ENCODE data around the gene FAM241B. TPM values are rescaled to one million over a fixed set of nuclear protein-coding genes. Genes with fewer than 3 reads are reported as not detected.

FAM241B gene
- total RNA-seq, 1 experiment from 2014 or later: 13.7 TPM

DNA sequence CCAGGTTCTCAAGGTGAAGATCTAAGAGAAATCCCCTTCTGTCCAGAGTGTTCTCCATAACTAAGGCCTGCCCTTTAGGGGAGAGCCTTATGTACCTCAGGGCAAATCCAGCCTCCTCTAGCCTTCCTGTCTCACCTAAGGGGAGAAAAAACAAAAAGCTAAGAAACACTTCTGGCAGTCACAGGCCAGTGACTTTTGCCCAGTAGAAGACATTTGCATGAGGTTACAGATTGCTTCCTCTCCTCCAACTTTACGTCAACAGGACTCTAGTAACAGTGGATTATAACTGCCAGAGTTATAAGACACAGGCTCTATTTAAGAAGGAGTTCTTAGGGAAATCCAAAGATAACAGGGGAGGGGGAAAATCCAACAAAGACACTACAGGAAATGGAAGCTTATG is 15.9 kb upstream of the FAM241B start:
- Mint-ChIP-seq H3K27me3 (ENCODE audit: low read depth) (peaks cover 28% of the 10 kb centered on the region), H3K27ac (no peak overlapping the region)
- no peak overlapping the region for H3K18ac ChIP-seq (ENCODE audit: insufficient read length, low read depth, low read length)

More for the DNA sequence above, 15.9 kb upstream of the FAM241B start:
- Histone ChIP-seq H3K27ac (ENCODE audit: insufficient read length, low read depth, low read length) (no peak overlapping the region), H3K27me3 (ENCODE audit: insufficient read depth, low read length) (no peaks in the 10 kb centered on the region), H3K4me1 (ENCODE audit: insufficient read depth, low read length) (no peaks in the 10 kb centered on the region), H4K5ac (ENCODE audit: insufficient read length, low read depth, low read length) (no peak overlapping the region), H2BK5ac (ENCODE audit: insufficient read length, low read length) (no peak overlapping the region), H4K20me1 (ENCODE audit: control insufficient read depth, insufficient read depth, insufficient read length) (no peaks in the 10 kb centered on the region), H3K23ac (ENCODE audit: insufficient read length, low read depth, low read length) (no peak overlapping the region), H2BK12ac (ENCODE audit: insufficient read length, low read depth, low read length) (no peak overlapping the region), H3K23me2 (ENCODE audit: insufficient read length, low read depth, low read length, poor library complexity, severe bottlenecking) (no peaks in the 10 kb centered on the region), H4K8ac (replicated peaks; ENCODE audit: insufficient read length, low read depth, low read length) (no peak overlapping the region), H3K79me1 (ENCODE audit: insufficient read depth, low read depth, low read length, poor library complexity, severe bottlenecking) (no peaks in the 10 kb centered on the region), H3T11ph (ENCODE audit: low read length) (no peak overlapping the region), H2BK20ac (ENCODE audit: low read depth, low read length, poor library complexity, severe bottlenecking) (no peak overlapping the region), H2AK5ac (ENCODE audit: insufficient read length, low read length) (no peak overlapping the region), H3K9ac (ENCODE audit: extremely low read depth, insufficient read length, low read length) (no peak overlapping the region), H2BK15ac (ENCODE audit: low read depth, low read length) (no peak overlapping the region), H3K79me2 (ENCODE audit: insufficient read depth, low read length) (no peaks in the 10 kb centered on the region), H3K4me2 (ENCODE audit: insufficient read depth, insufficient read length, low read length) (no peak overlapping the region), H3K4ac (ENCODE audit: low read depth, low read length) (no peak overlapping the region), H3K56ac (ENCODE audit: insufficient read length, low read depth, low read length) (no peak overlapping the region), H2BK120ac (ENCODE audit: low read depth, low read length, poor library complexity, severe bottlenecking) (no peak overlapping the region), H2AFZ (ENCODE audit: low read length) (no peak overlapping the region), H3K9me3 (ENCODE audit: control insufficient read depth, low read depth, low read length) (no peaks in the 10 kb centered on the region), H4K91ac (ENCODE audit: insufficient read length, low read depth, low read length) (no peak overlapping the region), H3K14ac (ENCODE audit: insufficient read depth, low read length) (no peak overlapping the region)
- WGBS (ENCODE audit: extremely low coverage, insufficient read length, low lambda C conversion rate): no CpG with 5 or more reads among the region's 1 CpG
- Mint-ChIP-seq H3K4me1 (no peaks in the 10 kb centered on the region), H3K4me3 (no peak overlapping the region), H3K9me3 (peaks cover 16 to 26% of the 10 kb centered on the region in 2 experiments), H3K36me3 (ENCODE audit: insufficient read depth in 1 of 3, low read depth in 3 of 3) (peaks cover 4 to 10% (median 8%) of the 10 kb centered on the region in 3 experiments; a peak in 5 of 7 replicates)
- DNase-seq: no peak
- TF ChIP-seq, protein P1, sequence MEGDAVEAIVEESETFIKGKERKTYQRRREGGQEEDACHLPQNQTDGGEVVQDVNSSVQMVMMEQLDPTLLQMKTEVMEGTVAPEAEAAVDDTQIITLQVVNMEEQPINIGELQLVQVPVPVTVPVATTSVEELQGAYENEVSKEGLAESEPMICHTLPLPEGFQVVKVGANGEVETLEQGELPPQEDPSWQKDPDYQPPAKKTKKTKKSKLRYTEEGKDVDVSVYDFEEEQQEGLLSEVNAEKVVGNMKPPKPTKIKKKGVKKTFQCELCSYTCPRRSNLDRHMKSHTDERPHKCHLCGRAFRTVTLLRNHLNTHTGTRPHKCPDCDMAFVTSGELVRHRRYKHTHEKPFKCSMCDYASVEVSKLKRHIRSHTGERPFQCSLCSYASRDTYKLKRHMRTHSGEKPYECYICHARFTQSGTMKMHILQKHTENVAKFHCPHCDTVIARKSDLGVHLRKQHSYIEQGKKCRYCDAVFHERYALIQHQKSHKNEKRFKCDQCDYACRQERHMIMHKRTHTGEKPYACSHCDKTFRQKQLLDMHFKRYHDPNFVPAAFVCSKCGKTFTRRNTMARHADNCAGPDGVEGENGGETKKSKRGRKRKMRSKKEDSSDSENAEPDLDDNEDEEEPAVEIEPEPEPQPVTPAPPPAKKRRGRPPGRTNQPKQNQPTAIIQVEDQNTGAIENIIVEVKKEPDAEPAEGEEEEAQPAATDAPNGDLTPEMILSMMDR (conservative IDR thresholded peaks at IDR 0.05): no peak

Measured in H9 (cell line).